WERI-Rb-1 (cell line): Measurements from ENCODE around the gene BMPR2.
"Not testable (repeated sequence)": the region's sequence is repeated elsewhere in the genome, so short reads cannot be mapped to it uniquely, and the experiment has no call there.

Experiments used
- DNase-seq: peaks from one replicate; pipeline ENCODE4 v3.0.0-alpha.2; 2020
- H3K27ac ChIP-seq: fragments of 250-450 bp; sonication (Bioruptor Pico); 2 replicates; pipeline ENCODE4 v1.5.1; 2020; ENCODE audit warnings: mild to moderate bottlenecking, moderate library complexity
- H3K27me3 ChIP-seq: fragments of 250-450 bp; sonication (Bioruptor Pico); 2 replicates; pipeline ENCODE4 v1.5.1; 2021; ENCODE audit warnings: mild to moderate bottlenecking, low read depth, moderate library complexity; ENCODE audit not compliant: insufficient read depth, severe bottlenecking
- H3K36me3 ChIP-seq: fragments of 250-450 bp; sonication (Bioruptor Pico); 2 replicates; pipeline ENCODE4 v1.5.1; 2020; ENCODE audit warnings: mild to moderate bottlenecking, moderate library complexity
- H3K4me3 ChIP-seq: 2 replicates; pipeline ENCODE4 v1.5.1; 2011; ENCODE audit warnings: low read depth, mild to moderate bottlenecking, control low read depth, low read length
- H3K9me3 ChIP-seq: fragments of 250-450 bp; sonication (Bioruptor Pico); 2 replicates; pipeline ENCODE4 v1.5.1; 2021; ENCODE audit warnings: mild to moderate bottlenecking, moderate library complexity; ENCODE audit not compliant: severe bottlenecking
- TF ChIP-seq, protein P1 (sequence below): IDR thresholded peaks from 2 replicates; pipeline ENCODE4 v1.5.1; 2011; ENCODE audit warnings: low read depth, mild to moderate bottlenecking, control low read depth, inconsistent platforms, low read length

BMPR2 gene

GRCh38 chr2:202360646-202361045 lies 15.5 kb upstream of the BMPR2 start:
- Histone ChIP-seq H3K27ac (no peak overlapping the region), H3K27me3 (no peaks in the 10 kb centered on the region), H3K36me3 (no peaks in the 10 kb centered on the region), H3K9me3 (no peaks in the 10 kb centered on the region), H3K4me3 (no peak overlapping the region)
- no peak for DNase-seq
- TF ChIP-seq, protein P1, sequence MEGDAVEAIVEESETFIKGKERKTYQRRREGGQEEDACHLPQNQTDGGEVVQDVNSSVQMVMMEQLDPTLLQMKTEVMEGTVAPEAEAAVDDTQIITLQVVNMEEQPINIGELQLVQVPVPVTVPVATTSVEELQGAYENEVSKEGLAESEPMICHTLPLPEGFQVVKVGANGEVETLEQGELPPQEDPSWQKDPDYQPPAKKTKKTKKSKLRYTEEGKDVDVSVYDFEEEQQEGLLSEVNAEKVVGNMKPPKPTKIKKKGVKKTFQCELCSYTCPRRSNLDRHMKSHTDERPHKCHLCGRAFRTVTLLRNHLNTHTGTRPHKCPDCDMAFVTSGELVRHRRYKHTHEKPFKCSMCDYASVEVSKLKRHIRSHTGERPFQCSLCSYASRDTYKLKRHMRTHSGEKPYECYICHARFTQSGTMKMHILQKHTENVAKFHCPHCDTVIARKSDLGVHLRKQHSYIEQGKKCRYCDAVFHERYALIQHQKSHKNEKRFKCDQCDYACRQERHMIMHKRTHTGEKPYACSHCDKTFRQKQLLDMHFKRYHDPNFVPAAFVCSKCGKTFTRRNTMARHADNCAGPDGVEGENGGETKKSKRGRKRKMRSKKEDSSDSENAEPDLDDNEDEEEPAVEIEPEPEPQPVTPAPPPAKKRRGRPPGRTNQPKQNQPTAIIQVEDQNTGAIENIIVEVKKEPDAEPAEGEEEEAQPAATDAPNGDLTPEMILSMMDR: no peak

DNA sequence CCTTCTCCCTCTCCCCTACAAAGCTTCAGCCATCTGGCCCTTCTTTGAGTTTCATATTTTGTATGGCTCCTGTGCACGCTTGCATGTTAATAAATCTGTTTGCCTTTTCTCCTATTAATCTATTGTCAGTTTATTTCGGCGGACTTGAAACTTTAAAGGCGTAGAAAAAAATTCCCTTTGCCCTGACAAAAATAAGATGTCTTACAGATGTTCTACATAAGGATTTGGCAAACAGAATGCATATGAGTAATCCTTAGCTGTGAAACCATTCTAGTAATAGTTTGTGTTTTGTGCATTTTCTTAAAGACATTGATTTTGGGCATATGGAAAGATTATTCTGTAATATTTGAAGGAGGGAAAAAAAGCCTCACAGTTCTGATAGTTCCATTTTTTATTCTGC lies 15.0 kb upstream of the BMPR2 start:
- TF ChIP-seq, protein P1: no peak
- H3K27me3 ChIP-seq: no peaks in the 10 kb centered on the region

DNA sequence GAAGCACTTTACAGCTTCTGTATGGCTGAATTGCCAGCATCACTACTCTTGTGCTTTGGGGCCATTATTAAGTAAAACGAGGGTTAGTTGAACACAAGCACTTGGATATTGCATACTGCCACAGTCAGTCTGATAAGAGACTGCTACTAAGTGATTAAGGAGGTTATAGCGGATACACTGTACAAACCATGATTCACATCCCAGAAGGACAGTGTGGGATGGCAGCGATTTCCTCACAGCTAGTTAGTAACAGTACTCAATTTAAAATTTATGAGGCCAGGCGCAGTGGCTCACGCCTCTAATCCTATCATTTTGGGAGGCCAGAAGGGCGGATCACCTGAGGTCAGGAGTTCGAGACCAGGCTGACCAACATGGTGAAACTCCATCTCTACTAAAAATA lies 2.6 kb upstream of the BMPR2 start:
- DNase-seq: no peak
- no peaks in the 10 kb centered on the region; the same call in 1 of the 2 replicates for H3K36me3 ChIP-seq
- TF ChIP-seq, protein P1: no peak
- no peaks in the 10 kb centered on the region for H3K27me3 ChIP-seq
- no peak overlapping the region for H3K27ac ChIP-seq
- H3K4me3 ChIP-seq: no peak overlapping the region
- no peaks in the 10 kb centered on the region for H3K9me3 ChIP-seq

More for the DNA sequence above, 15.0 kb upstream of the BMPR2 start:
- Histone ChIP-seq H3K36me3 (no peaks in the 10 kb centered on the region), H3K9me3 (no peaks in the 10 kb centered on the region), H3K4me3 (no peak overlapping the region), H3K27ac (no peak overlapping the region)
- DNase-seq: no peak

- not testable (repeated sequence) for H3K36me3 ChIP-seq, DNase-seq, H3K9me3 ChIP-seq, H3K4me3 ChIP-seq, H3K27me3 ChIP-seq
- H3K27ac ChIP-seq: peak overlapping the region; percentile 90
Observed at GRCh38 chr2:202374383-202374782, 1.7 kb upstream of the BMPR2 start.

- H3K27ac ChIP-seq: peak overlapping the region; percentile 90
- no peaks in the 10 kb centered on the region for H3K9me3 ChIP-seq
- H3K27me3 ChIP-seq: no peaks in the 10 kb centered on the region
- TF ChIP-seq, protein P1: no peak
- peak; percentile 48 for DNase-seq
- H3K4me3 ChIP-seq: peak overlapping the region; percentile 93
- no peaks in the 10 kb centered on the region; the same call in 1 of the 2 replicates for H3K36me3 ChIP-seq
Observed at GRCh38 chr2:202375033-202375608, 1.0 kb upstream of the BMPR2 start.

- H3K27ac ChIP-seq: peak overlapping the region; percentile 90
- no peaks in the 10 kb centered on the region for H3K27me3 ChIP-seq
- H3K9me3 ChIP-seq: no peaks in the 10 kb centered on the region
- peak overlapping the region; percentile 93 for H3K4me3 ChIP-seq
- peak; percentile 42 for DNase-seq
- H3K36me3 ChIP-seq: no peaks in the 10 kb centered on the region; the same call in 1 of the 2 replicates
- TF ChIP-seq, protein P1: no peak
Observed at GRCh38 chr2:202376460-202377206, 506 bp downstream of the BMPR2 start.
